Fibroblast of lung (primary cell): ENCODE data around the gene ISY1. TPM values are rescaled to one million over a fixed set of nuclear protein-coding genes. Genes with fewer than 3 reads are reported as not detected.
A peak's percentile ranks its signal among the peaks of the same experiment; 100 is the strongest.

Source experiments
- DNase-seq, 2 donors: peaks; one replicate each; pipeline versions ENCODE4 v3.0.0 to v3.0.0-alpha.2; 2010; ENCODE audit warnings: low read depth in 2 of 2
- H2AFZ ChIP-seq: 2 replicates; pipeline ENCODE4 v1.5.1; 2012; ENCODE audit warnings: low read length, control low read depth, inconsistent platforms
- H3K27ac ChIP-seq: 2 replicates; pipeline ENCODE4 v1.5.1; 2011; ENCODE audit warnings: low read length, control low read depth; ENCODE audit not compliant: insufficient read depth
- H3K27me3 ChIP-seq: 2 replicates; pipeline ENCODE4 v1.5.1; 2011; ENCODE audit warnings: mild to moderate bottlenecking, low read length; ENCODE audit not compliant: control insufficient read depth, insufficient read depth
- H3K36me3 ChIP-seq: 2 replicates; pipeline ENCODE4 v1.5.1; 2011; ENCODE audit warnings: low read length; ENCODE audit not compliant: control insufficient read depth, insufficient read depth
- H3K4me1 ChIP-seq: 2 replicates; pipeline ENCODE4 v1.5.1; 2011; ENCODE audit warnings: low read length; ENCODE audit not compliant: control insufficient read depth, insufficient read depth; ENCODE audit errors: extremely low read depth
- H3K4me2 ChIP-seq: 2 replicates; pipeline ENCODE4 v1.5.1; 2011; ENCODE audit warnings: low read length, control low read depth; ENCODE audit not compliant: insufficient read depth; ENCODE audit errors: extremely low read depth
- H3K4me3 ChIP-seq, 4 experiments: fragments of 200-600 bp in 1 of 4; sonication (generic) in 1 of 4; replicated peaks in 1 of 4; 2 replicates each; pipeline ENCODE4 v1.5.1; 2011 to 2016; ENCODE audit warnings: low read length in 4 of 4, low read depth in 3 of 4, mild to moderate bottlenecking in 3 of 4, control low read depth in 2 of 4, inconsistent platforms in 1 of 4, mixed read lengths in 1 of 4; ENCODE audit not compliant: insufficient read depth in 1 of 4; ENCODE audit errors: control extremely low read depth in 1 of 4
- H3K79me2 ChIP-seq: 2 replicates; pipeline ENCODE4 v1.5.1; 2012; ENCODE audit warnings: mild to moderate bottlenecking, low read length, inconsistent platforms; ENCODE audit not compliant: control insufficient read depth, insufficient read depth
- H3K9ac ChIP-seq: 2 replicates; pipeline ENCODE4 v1.5.1; 2011; ENCODE audit warnings: mild to moderate bottlenecking, low read length, control low read depth; ENCODE audit not compliant: insufficient read depth
- H3K9me3 ChIP-seq: 2 replicates; pipeline ENCODE4 v1.5.1; 2012; ENCODE audit warnings: low read depth, low read length; ENCODE audit not compliant: control insufficient read depth, insufficient read depth
- H4K20me1 ChIP-seq: 2 replicates; pipeline ENCODE4 v1.5.1; 2011; ENCODE audit warnings: low read length; ENCODE audit not compliant: control insufficient read depth, insufficient read depth; ENCODE audit errors: extremely low read depth
- CTCF ChIP-seq, 2 donors: IDR thresholded peaks in 1 of 2; conservative IDR thresholded peaks in 1 of 2; 1 replicate in 1 of 2; 2 replicates in 1 of 2; pipeline ENCODE4 v1.5.1; 2011 to 2012; ENCODE audit warnings: low read length in 2 of 2, control low read depth in 1 of 2, inconsistent platforms in 1 of 2, low read depth in 1 of 2, mild to moderate bottlenecking in 1 of 2
- EZH2 ChIP-seq: IDR thresholded peaks from 2 replicates; pipeline ENCODE4 v1.5.1; 2012; ENCODE audit warnings: low read length, control low read depth, mild to moderate bottlenecking; ENCODE audit errors: missing control alignments
- polyA plus RNA-seq, 2 donors: library from polyadenylated mRNA; depleted of rRNA in 1 of 2; stranded (reverse) in 1 of 2; unstranded in 1 of 2; fragments of >200 nt; gene quantifications; 2 replicates each; pipeline ENCODE4 v1.2.1, GENCODE V29; 2011 to 2012; ENCODE audit warnings: missing spikeins in 1 of 2
- total RNA-seq: library from RNA; depleted of rRNA; stranded (reverse); fragments of >200 nt; gene quantifications from 2 replicates; pipeline ENCODE4 v1.2.1, GENCODE V29; 2014

Gene ISY1
- total and polyA plus RNA-seq, 2 donors (not counting 1 experiment from before 2014, with no cell fraction given): 34.8 to 39.6 TPM

DNA sequence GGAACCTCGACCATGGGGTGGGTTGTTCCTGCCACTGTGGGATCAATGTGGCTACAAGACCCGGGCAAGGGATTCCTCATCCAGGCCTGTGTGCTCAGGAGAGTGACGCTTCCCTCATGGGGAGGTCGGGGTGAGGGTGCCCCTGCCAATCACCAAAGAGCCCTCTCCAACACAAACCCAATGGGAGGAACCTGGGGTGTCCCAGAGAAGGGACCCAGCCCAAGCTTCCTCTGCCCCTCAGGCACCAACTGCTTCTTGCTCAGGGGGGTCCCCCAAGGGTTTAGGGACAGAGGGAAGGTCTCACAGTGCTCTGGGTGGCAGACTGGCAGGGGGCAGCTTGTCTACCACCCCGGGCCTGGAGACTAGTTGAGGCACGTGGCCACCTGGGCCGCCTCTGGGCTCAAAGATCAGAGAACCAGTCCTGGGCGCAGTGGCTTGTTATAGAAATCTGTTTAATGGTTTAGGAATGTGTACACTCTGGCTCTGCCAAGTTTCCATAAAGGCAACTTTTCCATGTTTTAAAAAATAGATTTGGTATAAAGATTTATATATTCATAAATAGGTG lies 73.6 kb downstream of the ISY1 start:
- H3K9ac ChIP-seq: no peak overlapping the region
- peak overlapping the region; percentile 32 for H3K27ac ChIP-seq
- no peaks in the 10 kb centered on the region for H4K20me1 ChIP-seq
- no peaks in the 10 kb centered on the region for H3K79me2 ChIP-seq
- H3K4me2 ChIP-seq: no peak overlapping the region
- TF ChIP-seq CTCF (conservative IDR thresholded peaks at IDR 0.05 in 1 of 2, IDR thresholded peaks at IDR 0.05 in 1 of 2; ENCODE audit: low read depth in 1 of 2, low read length in 2 of 2) (no peak), EZH2 (no peak)
- H3K9me3 ChIP-seq: no peaks in the 10 kb centered on the region
- no peak overlapping the region for H2AFZ ChIP-seq
- no peaks in the 10 kb centered on the region for H3K36me3 ChIP-seq
- H3K4me3 ChIP-seq: no peak overlapping the region
- DNase-seq: peak; percentile 30 to 48
- H3K4me1 ChIP-seq: peaks cover 3% of the 10 kb centered on the region
- no peaks in the 10 kb centered on the region for H3K27me3 ChIP-seq

GRCh38 chr3:129085818-129086217 lies 75.0 kb downstream of the ISY1 start:
- no peak for DNase-seq
- Histone ChIP-seq H3K4me2 (no peak overlapping the region), H3K4me1 (peaks cover 3% of the 10 kb centered on the region), H3K27me3 (no peaks in the 10 kb centered on the region), H3K36me3 (no peaks in the 10 kb centered on the region), H2AFZ (no peak overlapping the region), H3K79me2 (no peaks in the 10 kb centered on the region), H3K27ac (no peak overlapping the region), H4K20me1 (no peaks in the 10 kb centered on the region), H3K4me3 (no peak overlapping the region), H3K9me3 (no peaks in the 10 kb centered on the region), H3K9ac (no peak overlapping the region)
- TF ChIP-seq CTCF (conservative IDR thresholded peaks at IDR 0.05 in 1 of 2, IDR thresholded peaks at IDR 0.05 in 1 of 2; ENCODE audit: low read depth in 1 of 2, low read length in 2 of 2) (no peak), EZH2 (no peak)

GRCh38 chr3:129085165-129085715 lies 75.6 kb downstream of the ISY1 start:
- Histone ChIP-seq H3K9me3 (no peaks in the 10 kb centered on the region), H4K20me1 (no peaks in the 10 kb centered on the region), H3K9ac (no peak overlapping the region), H2AFZ (no peak overlapping the region), H3K27me3 (no peaks in the 10 kb centered on the region), H3K36me3 (no peaks in the 10 kb centered on the region), H3K79me2 (no peaks in the 10 kb centered on the region), H3K4me2 (no peak overlapping the region), H3K27ac (no peak overlapping the region), H3K4me1 (peaks cover 3% of the 10 kb centered on the region), H3K4me3 (no peak overlapping the region)
- DNase-seq: no peak
- TF ChIP-seq CTCF (conservative IDR thresholded peaks at IDR 0.05 in 1 of 2, IDR thresholded peaks at IDR 0.05 in 1 of 2; ENCODE audit: low read depth in 1 of 2, low read length in 2 of 2): no peak
- no peak for TF ChIP-seq EZH2
